GM04503 (cell line): ENCODE results near the gene ZNF827.

Experiments used
- DNase-seq: peaks from one replicate; pipeline ENCODE4 v3.0.0-alpha.2; 2012; ENCODE audit warnings: low read depth

The ZNF827 gene

GRCh38 chr4:145792429-145792828 lies 146.2 kb downstream of the ZNF827 start:
- no peak for DNase-seq

- no peak for DNase-seq
These were observed 146.6 kb downstream of the ZNF827 start for GRCh38 chr4:145791988-145792387.

GRCh38 chr4:145788755-145789154 lies 149.9 kb downstream of the ZNF827 start:
- no peak for DNase-seq

GRCh38 chr4:145786830-145787229 lies 151.8 kb downstream of the ZNF827 start:
- no peak for DNase-seq

GRCh38 chr4:145786261-145786660 lies 152.4 kb downstream of the ZNF827 start:
- no peak for DNase-seq

- no peak for DNase-seq
These were observed 153.1 kb downstream of the ZNF827 start for GRCh38 chr4:145785391-145786008.

- DNase-seq: no peak
These were observed 154.6 kb downstream of the ZNF827 start for GRCh38 chr4:145784036-145784435.

GRCh38 chr4:145782756-145783155 lies 155.9 kb downstream of the ZNF827 start:
- no peak for DNase-seq

- DNase-seq: no peak
These were observed 157.3 kb downstream of the ZNF827 start for GRCh38 chr4:145781351-145781750.

GRCh38 chr4:145779319-145779801 lies 159.3 kb downstream of the ZNF827 start:
- no peak for DNase-seq

- no peak for DNase-seq
These were observed 162.4 kb downstream of the ZNF827 start for GRCh38 chr4:145776208-145776607.

- DNase-seq: no peak
These were observed 163.2 kb downstream of the ZNF827 start for GRCh38 chr4:145775406-145775805.

GRCh38 chr4:145774473-145774872 lies 164.2 kb downstream of the ZNF827 start:
- no peak for DNase-seq

- DNase-seq: no peak
These were observed 164.9 kb downstream of the ZNF827 start for GRCh38 chr4:145773581-145774234.

- no peak for DNase-seq
These were observed 166.3 kb downstream of the ZNF827 start for GRCh38 chr4:145772347-145772746.

- DNase-seq: no peak
These were observed 168.5 kb downstream of the ZNF827 start for GRCh38 chr4:145770124-145770523.

- DNase-seq: no peak
These were observed 169.1 kb downstream of the ZNF827 start for GRCh38 chr4:145769450-145770037.

GRCh38 chr4:145766273-145766672 lies 172.3 kb downstream of the ZNF827 start:
- no peak for DNase-seq

GRCh38 chr4:145763399-145763798 lies 175.2 kb downstream of the ZNF827 start:
- DNase-seq: no peak

- no peak for DNase-seq
These were observed 175.9 kb downstream of the ZNF827 start for GRCh38 chr4:145762719-145763118.

GRCh38 chr4:145760961-145761929 lies 177.4 kb downstream of the ZNF827 start:
- no peak for DNase-seq

- no peak for DNase-seq
These were observed 178.4 kb downstream of the ZNF827 start for GRCh38 chr4:145760176-145760575.
